ENCODE results near the gene RPS3. TPM values are rescaled to one million over a fixed set of nuclear protein-coding genes. Genes with fewer than 3 reads are reported as not detected.

The RPS3 gene
- total RNA-seq, 2 donors from 2014 or later = 921 to 1,114 TPM

DNA sequence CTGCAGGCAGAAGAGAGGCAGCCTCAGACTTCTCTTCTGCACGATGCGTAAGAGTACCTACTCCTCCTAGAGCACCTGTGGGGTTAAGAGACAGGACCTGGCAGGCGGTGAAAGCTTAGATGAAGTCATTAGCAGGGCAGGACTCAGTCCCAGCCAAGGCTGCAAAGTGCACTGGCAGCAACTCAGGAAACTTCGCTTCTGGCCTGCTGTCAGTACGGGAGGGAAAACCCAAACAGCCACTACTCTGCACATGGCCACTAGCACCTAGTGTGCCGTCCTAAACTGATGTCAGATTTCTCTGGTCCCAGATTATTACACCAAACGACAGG, 42.5 kb downstream of the RPS3 start:
- ATAC-seq (no peak), DNase-seq (no peak)
- H3K27me3 ChIP-seq = no peaks in the 10 kb centered on the region
- no peaks in the 10 kb centered on the region for H3K9me3 ChIP-seq
- intact Hi-C loops (cut with DNase I) = no loop called here
- TF ChIP-seq POLR2A (IDR thresholded peaks at IDR 0.05) = no peak
- TF ChIP-seq, protein P1, sequence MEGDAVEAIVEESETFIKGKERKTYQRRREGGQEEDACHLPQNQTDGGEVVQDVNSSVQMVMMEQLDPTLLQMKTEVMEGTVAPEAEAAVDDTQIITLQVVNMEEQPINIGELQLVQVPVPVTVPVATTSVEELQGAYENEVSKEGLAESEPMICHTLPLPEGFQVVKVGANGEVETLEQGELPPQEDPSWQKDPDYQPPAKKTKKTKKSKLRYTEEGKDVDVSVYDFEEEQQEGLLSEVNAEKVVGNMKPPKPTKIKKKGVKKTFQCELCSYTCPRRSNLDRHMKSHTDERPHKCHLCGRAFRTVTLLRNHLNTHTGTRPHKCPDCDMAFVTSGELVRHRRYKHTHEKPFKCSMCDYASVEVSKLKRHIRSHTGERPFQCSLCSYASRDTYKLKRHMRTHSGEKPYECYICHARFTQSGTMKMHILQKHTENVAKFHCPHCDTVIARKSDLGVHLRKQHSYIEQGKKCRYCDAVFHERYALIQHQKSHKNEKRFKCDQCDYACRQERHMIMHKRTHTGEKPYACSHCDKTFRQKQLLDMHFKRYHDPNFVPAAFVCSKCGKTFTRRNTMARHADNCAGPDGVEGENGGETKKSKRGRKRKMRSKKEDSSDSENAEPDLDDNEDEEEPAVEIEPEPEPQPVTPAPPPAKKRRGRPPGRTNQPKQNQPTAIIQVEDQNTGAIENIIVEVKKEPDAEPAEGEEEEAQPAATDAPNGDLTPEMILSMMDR (IDR thresholded peaks at IDR 0.05) = no peak
- H3K36me3 ChIP-seq (replicated peaks in 1 of 2; ENCODE audit: insufficient read depth in 1 of 2, low read depth in 2 of 2) = peaks cover 0 to 1% of the 10 kb centered on the region in 2 donors
- H3K27ac ChIP-seq = no peak overlapping the region
- H3K4me3 ChIP-seq = no peak overlapping the region
- no peaks in the 10 kb centered on the region for H3K4me1 ChIP-seq
- 80 to 89% methylated on average over 5 to 7 of the region's 7 CpGs for WGBS, 2 donors

DNA sequence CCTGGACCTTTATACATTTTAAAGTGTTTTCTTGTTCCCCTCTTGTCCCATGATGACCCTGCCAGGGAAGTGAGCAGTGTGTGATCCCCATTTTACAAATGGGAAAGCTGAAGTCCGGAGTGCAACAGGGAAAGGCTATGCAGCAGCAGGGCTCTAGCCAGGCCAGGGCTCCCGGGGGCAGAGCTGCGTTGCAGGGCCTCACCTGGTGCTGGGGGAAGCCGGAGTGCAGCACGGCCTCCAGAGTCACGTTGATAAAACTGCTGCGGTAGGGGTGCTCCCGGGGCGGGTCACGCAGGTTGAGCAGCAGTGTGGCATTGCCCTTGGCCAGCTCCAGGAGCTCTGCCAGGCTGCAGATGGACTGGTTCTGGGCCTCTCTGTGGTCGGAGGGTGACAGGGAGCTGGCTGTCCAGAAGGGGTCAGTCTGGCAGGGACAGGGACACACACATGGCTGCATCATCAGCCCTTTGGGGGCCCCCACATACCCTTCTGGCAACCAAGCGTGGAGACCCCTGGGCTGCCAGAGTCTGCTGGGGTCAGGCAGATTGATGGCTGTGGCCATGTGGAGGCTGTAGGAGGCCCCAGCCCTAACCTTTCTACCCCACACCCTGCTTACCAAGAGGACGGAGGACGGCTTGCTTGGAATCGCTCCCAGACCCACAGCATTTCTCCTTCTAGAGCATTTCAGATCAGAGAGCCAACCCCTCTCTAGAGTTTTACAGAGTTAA, 43.0 kb downstream of the RPS3 start:
- 88 to 90% methylated on average over 4 to 15 of the region's 15 CpGs for WGBS, 2 donors
- intact Hi-C loops (cut with DNase I) = no loop called here

DNA sequence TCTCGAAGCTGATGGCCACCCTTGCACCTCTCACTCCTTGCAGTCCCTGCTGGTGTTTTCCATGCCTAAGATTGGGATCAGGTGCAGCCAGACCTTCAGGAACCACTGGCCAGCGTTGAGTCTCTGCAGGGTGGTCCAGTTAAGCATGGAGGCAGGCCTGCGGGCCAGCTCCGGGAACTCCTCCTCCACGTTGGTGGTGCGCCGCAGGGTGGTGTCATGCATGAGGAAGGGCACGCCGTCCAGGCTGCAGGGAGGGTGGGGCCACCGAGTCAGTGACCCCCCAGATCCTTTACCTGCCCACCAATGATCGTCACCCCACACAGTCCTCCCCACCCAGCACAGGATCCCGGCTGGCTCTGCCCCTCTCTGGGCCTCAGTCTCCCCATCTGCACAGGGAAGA, 43.7 kb downstream of the RPS3 start:
- DNase-seq (no peak), ATAC-seq (no peak)
- H3K4me3 ChIP-seq = no peak overlapping the region
- 90 to 92% methylated on average over 9 to 12 of the region's 12 CpGs for WGBS, 2 donors
- no peak overlapping the region for H3K27ac ChIP-seq
- intact Hi-C loops (cut with DNase I) = no loop called here
- H3K36me3 ChIP-seq (replicated peaks in 1 of 2; ENCODE audit: insufficient read depth in 1 of 2, low read depth in 2 of 2) = peaks cover 0 to 1% of the 10 kb centered on the region in 2 donors
- H3K9me3 ChIP-seq = no peaks in the 10 kb centered on the region
- no peaks in the 10 kb centered on the region for H3K4me1 ChIP-seq
- no peaks in the 10 kb centered on the region for H3K27me3 ChIP-seq
- no peak for TF ChIP-seq POLR2A (IDR thresholded peaks at IDR 0.05)
- TF ChIP-seq, protein P1 (IDR thresholded peaks at IDR 0.05) = no peak

More for the DNA sequence above, 43.0 kb downstream of the RPS3 start:
- H3K27me3 ChIP-seq = no peaks in the 10 kb centered on the region
- H3K9me3 ChIP-seq = no peaks in the 10 kb centered on the region
- peaks cover 0 to 1% of the 10 kb centered on the region in 2 donors for H3K36me3 ChIP-seq (replicated peaks in 1 of 2; ENCODE audit: insufficient read depth in 1 of 2, low read depth in 2 of 2)
- H3K4me1 ChIP-seq = no peaks in the 10 kb centered on the region
- ATAC-seq = no peak
- H3K27ac ChIP-seq = no peak overlapping the region
- TF ChIP-seq POLR2A (IDR thresholded peaks at IDR 0.05) = no peak
- TF ChIP-seq, protein P1 (IDR thresholded peaks at IDR 0.05) = no peak
- no peak overlapping the region for H3K4me3 ChIP-seq
- DNase-seq = no peak

DNA sequence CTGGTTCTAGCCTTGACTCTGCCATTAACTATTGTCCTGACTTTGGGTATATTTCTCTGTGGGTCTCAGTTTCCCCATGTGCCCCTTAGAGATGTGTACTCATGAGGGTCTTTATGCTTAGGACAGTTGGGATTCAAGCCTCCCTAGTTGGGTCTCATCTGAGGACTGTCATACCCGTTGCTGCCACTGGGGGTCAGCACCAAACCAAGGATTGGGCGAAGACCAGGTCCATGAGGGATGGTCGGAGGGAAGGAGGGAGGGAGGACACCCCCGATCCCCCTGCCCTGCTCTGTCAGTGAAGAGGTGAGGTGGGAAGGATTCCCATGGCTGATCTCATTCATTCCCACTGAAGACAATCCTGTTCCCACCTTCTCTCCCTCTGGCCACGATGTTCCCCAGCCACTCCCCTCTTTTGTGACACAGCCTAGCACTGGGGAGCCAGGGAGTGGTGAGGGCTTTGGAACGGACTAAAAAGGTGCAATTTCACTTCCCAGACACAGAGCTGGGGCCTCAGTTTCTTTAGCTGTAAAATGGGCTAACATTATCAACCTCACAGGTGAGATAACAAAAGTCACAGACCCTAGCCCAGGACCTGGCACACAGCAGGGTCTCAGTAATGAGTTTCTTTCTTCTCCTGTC, 46.1 kb downstream of the RPS3 start:
- intact Hi-C loops (cut with DNase I) = loop anchor here (2.0 kb wide), 1 partner anchor 85 kb away; no protein-coding TSS in a partner anchor
- 6 to 14% methylated on average over 4 to 6 of the region's 6 CpGs for WGBS, 2 donors
- H3K27ac ChIP-seq = no peak overlapping the region

More for the DNA sequence above, 46.1 kb downstream of the RPS3 start:
- no peaks in the 10 kb centered on the region for H3K4me1 ChIP-seq
- H3K9me3 ChIP-seq = no peaks in the 10 kb centered on the region
- ATAC-seq (peak; percentile 87), DNase-seq (peak; percentile 71 to 82 (median 76))
- H3K36me3 ChIP-seq (replicated peaks in 1 of 2; ENCODE audit: insufficient read depth in 1 of 2, low read depth in 2 of 2) = no peaks in the 10 kb centered on the region
- no peaks in the 10 kb centered on the region for H3K27me3 ChIP-seq
- H3K4me3 ChIP-seq = no peak overlapping the region
- TF ChIP-seq, protein P1 (IDR thresholded peaks at IDR 0.05) = peak; percentile 83 to 97 (median 93)
- no peak for TF ChIP-seq POLR2A (IDR thresholded peaks at IDR 0.05)
